GM12878 (cell line): Measurements from ENCODE around the gene PRDM15. TPM values are rescaled to one million over a fixed set of nuclear protein-coding genes. Genes with fewer than 3 reads are reported as not detected.

ENCODE experiments used
- ATAC-seq: fragments of 200-7000 bp; cut with Tn5 transposase; 3 replicates; pipeline ENCODE4 v1.9.1; 2020; ENCODE audit warnings: mild to moderate bottlenecking, moderate library complexity
- BruUV-seq: library from RNA; stranded (reverse); fragments of 400-500 nt; replicated peaks from 2 replicates; lab custom pipeline; 2021; lab: Mats Ljungman, UMichigan
- CTCF ChIA-PET: fragments of 300-600 bp; sonication (Branson Sonifier 250); formaldehyde crosslinking; extraction: SDS; loops from one replicate; lab custom pipeline; 2021; ENCODE audit warnings: inconsistent platforms; lab: Yijun Ruan, JAX
- POLR2A ChIA-PET: fragments of 350-600 bp; formaldehyde crosslinking; extraction: SDS; loops from one replicate; lab custom pipeline; 2021; ENCODE audit warnings: inconsistent platforms; lab: Charles Lee
- RAD21 ChIA-PET: fragments of 300-600 bp; sonication (Branson Sonifier 250); formaldehyde crosslinking; loops from one replicate; lab custom pipeline; 2023; ENCODE audit warnings: antibody characterized with exemption; ENCODE audit not compliant: unreplicated experiment; lab: Charles Lee
- SMC1A ChIA-PET: fragments of 300-600 bp; sonication (Branson Sonifier 250); formaldehyde crosslinking; loops from one replicate; lab custom pipeline; 2023; ENCODE audit not compliant: unreplicated experiment, uncharacterized antibody; lab: Charles Lee
- DNase-seq: peaks from one replicate; pipeline ENCODE4 v3.0.0-alpha.2; 2011; ENCODE audit warnings: low read depth, low spot score
- FAIRE-seq: peaks from 3 replicates; lab custom pipeline; 2011; peaks lifted over from hg19 to GRCh38; lab: Jason Lieb, UNC
- H2AFZ ChIP-seq: 2 replicates; pipeline ENCODE4 v1.6.0; 2011; ENCODE audit warnings: low read depth, low read length, control low read depth; ENCODE audit not compliant: control insufficient read depth
- H3K27ac ChIP-seq: 2 replicates; pipeline ENCODE4 v1.5.1; 2011; ENCODE audit warnings: control low read depth; ENCODE audit not compliant: control insufficient read depth, insufficient read depth
- H3K27me3 ChIP-seq, 2 experiments: replicated peaks in 1 of 2; 2 replicates each; pipeline versions ENCODE4 v1.6.0 to v1.6.1; 2011; ENCODE audit warnings: low read length in 1 of 2; ENCODE audit not compliant: control insufficient read depth in 2 of 2, insufficient read depth in 2 of 2
- H3K36me3 ChIP-seq, 2 experiments: 2 replicates each; pipeline ENCODE4 v1.5.1; 2011; ENCODE audit warnings: low read length in 1 of 2; ENCODE audit not compliant: control insufficient read depth in 2 of 2, insufficient read depth in 2 of 2
- H3K4me1 ChIP-seq: 2 replicates; pipeline ENCODE4 v1.6.1; 2011; ENCODE audit warnings: mild to moderate bottlenecking, low read length, moderate library complexity, mixed read lengths; ENCODE audit not compliant: control insufficient read depth, insufficient read depth
- H3K4me2 ChIP-seq: 2 replicates; pipeline ENCODE4 v1.6.0; 2011; ENCODE audit warnings: control low read depth; ENCODE audit not compliant: control insufficient read depth, insufficient read depth
- H3K4me3 ChIP-seq: fragments of 200-600 bp; sonication (generic); 2 replicates; pipeline ENCODE4 v1.5.1; 2016
- H3K79me2 ChIP-seq: 2 replicates; pipeline ENCODE4 v1.6.0; 2011; ENCODE audit warnings: low read length; ENCODE audit not compliant: control insufficient read depth, insufficient read depth
- H3K9ac ChIP-seq: 2 replicates; pipeline ENCODE4 v1.8.0; 2011; ENCODE audit warnings: low read length, control low read depth, mixed read lengths; ENCODE audit not compliant: control insufficient read depth, insufficient read depth
- H3K9me3 ChIP-seq: replicated peaks from 3 replicates; pipeline ENCODE4 v1.5.1; 2011; ENCODE audit warnings: mild to moderate bottlenecking, low read length; ENCODE audit not compliant: control insufficient read depth, insufficient read depth
- H4K20me1 ChIP-seq: 2 replicates; pipeline ENCODE4 v1.6.0; 2011; ENCODE audit not compliant: control insufficient read depth, insufficient read depth
- TBL1XR1 ChIP-seq: IDR thresholded peaks from 2 replicates; pipeline ENCODE4 v1.6.1; 2012; ENCODE audit warnings: low read depth, low read length, improper control_type of control experiment
- ZBTB40 ChIP-seq: fragments of 450-650 bp; IDR thresholded peaks from 2 replicates; pipeline ENCODE4 v1.6.1; 2016; ENCODE audit warnings: mild to moderate bottlenecking, moderate library complexity, borderline replicate concordance
- ZNF207 ChIP-seq: fragments of 450-650 bp; IDR thresholded peaks from 2 replicates; pipeline ENCODE4 v1.6.1; 2014; ENCODE audit warnings: antibody characterized with exemption, mild to moderate bottlenecking, borderline replicate concordance
- WGBS: methylation state at CpG from one replicate; pipeline ENCODE4 v1.1.6; 2016; ENCODE audit warnings: low lambda C conversion rate; ENCODE audit not compliant: insufficient replicate concordance, insufficient coverage; ENCODE audit errors: missing lambda C conversion rate; 5-methylcytosine and 5-hydroxymethylcytosine counted together
- in situ Hi-C: fragments of 300-500 bp; cut with MboI; formaldehyde crosslinking; loops from 9 replicates; pipeline ENCODE4 v1.14.3; 2018; ENCODE audit warnings: mixed read lengths
- intact Hi-C: fragments of 100-400 bp; cut with micrococcal nuclease; formaldehyde crosslinking; loops from one replicate; pipeline ENCODE4 v1.14.2; 2022; ENCODE audit not compliant: unreplicated experiment
- polyA plus RNA-seq, 11 experiments: library from polyadenylated mRNA; depleted of rRNA in 4 of 11; unstranded in 6 of 11; stranded (reverse) in 5 of 11; fragments of >200 nt; fragmentation: Nextera tagmentation in 4 of 11; fragmentation: Illumina TruSeq in 1 of 11; extraction: Ambion mirVana in 4 of 11; extraction: Trizol in 1 of 11; gene quantifications; 1 replicate in 1 of 11; 2 replicates in 10 of 11; pipeline versions ENCODE4 v1.2.1 to v1.2.3, GENCODE V29; 2011 to 2016; ENCODE audit warnings: inconsistent platforms in 2 of 11, missing spikeins in 2 of 11, low read depth in 1 of 11
- total RNA-seq, 4 experiments: library from RNA; depleted of rRNA in 3 of 4; stranded (reverse); fragments of >200 nt in 3 of 4; fragmentation: Illumina TruSeq in 1 of 4; extraction: Trizol in 1 of 4; gene quantifications; 2 replicates each; pipeline versions ENCODE4 v1.2.1 to v1.2.3, GENCODE V29; 2013 to 2021

Gene PRDM15
- total and polyA plus RNA-seq, 10 of the 15 experiments (the other 5 are each of a cell fraction or from before 2014, with no cell fraction given) = 2.2 to 16.0 (median 8.6) TPM

GRCh38 chr21:41901782-41902181 is 22.6 kb upstream of the PRDM15 start:
- no peak overlapping the region for H3K27ac ChIP-seq
- peaks cover 6 to 17% of the 10 kb centered on the region in 2 experiments for H3K36me3 ChIP-seq
- ATAC-seq = no peak
- TF ChIP-seq TBL1XR1 (no peak), ZNF207 (no peak), ZBTB40 (peak; percentile 55)
- TF ChIP-seq, all 136 proteins: peak for 1
- no peaks in the 10 kb centered on the region for H3K79me2 ChIP-seq
- POLR2A ChIA-PET = no interaction called here
- no peak overlapping the region for H3K4me2 ChIP-seq
- CTCF ChIA-PET = interaction anchor here (0.8 to 2.3 kb wide), 4 partner anchors 12 to 216 kb away, joined by 3 to 6 read pairs (median 3); no protein-coding TSS in a partner anchor
- no peaks in the 10 kb centered on the region for H3K27me3 ChIP-seq
- 98% methylated on average over 3 of the region's 3 CpGs for WGBS
- H2AFZ ChIP-seq = no peak overlapping the region
- no peak for DNase-seq
- H4K20me1 ChIP-seq = no peaks in the 10 kb centered on the region
- in situ Hi-C loops (no loop called here), intact Hi-C loops (loop anchor here (5.0 kb wide), 1 partner anchor 216 kb away; no protein-coding TSS in a partner anchor)
- no peak overlapping the region for H3K4me3 ChIP-seq
- no peak overlapping the region for H3K9ac ChIP-seq
- FAIRE-seq = no peak
- no TSS peak for BruUV-seq
- RAD21 ChIA-PET = no interaction called here
- SMC1A ChIA-PET = no interaction called here
- no peaks in the 10 kb centered on the region for H3K9me3 ChIP-seq
- peaks cover 7% of the 10 kb centered on the region for H3K4me1 ChIP-seq
